ENCODE data around the gene MYRIP. TPM values are rescaled to one million over a fixed set of nuclear protein-coding genes. Genes with fewer than 3 reads are reported as not detected.

MYRIP gene
- polyA plus RNA-seq (2012; rRNA removed) = 1.1 and 1.2 TPM in 2 replicates
- 1.1 and 1.2 TPM in 2 replicates for polyA plus RNA-seq (2012; cell fraction: cytosol; rRNA removed)
- polyA plus RNA-seq (2012; cell fraction: nucleus; rRNA removed) = 1.3 and 1.6 TPM in 2 replicates

DNA sequence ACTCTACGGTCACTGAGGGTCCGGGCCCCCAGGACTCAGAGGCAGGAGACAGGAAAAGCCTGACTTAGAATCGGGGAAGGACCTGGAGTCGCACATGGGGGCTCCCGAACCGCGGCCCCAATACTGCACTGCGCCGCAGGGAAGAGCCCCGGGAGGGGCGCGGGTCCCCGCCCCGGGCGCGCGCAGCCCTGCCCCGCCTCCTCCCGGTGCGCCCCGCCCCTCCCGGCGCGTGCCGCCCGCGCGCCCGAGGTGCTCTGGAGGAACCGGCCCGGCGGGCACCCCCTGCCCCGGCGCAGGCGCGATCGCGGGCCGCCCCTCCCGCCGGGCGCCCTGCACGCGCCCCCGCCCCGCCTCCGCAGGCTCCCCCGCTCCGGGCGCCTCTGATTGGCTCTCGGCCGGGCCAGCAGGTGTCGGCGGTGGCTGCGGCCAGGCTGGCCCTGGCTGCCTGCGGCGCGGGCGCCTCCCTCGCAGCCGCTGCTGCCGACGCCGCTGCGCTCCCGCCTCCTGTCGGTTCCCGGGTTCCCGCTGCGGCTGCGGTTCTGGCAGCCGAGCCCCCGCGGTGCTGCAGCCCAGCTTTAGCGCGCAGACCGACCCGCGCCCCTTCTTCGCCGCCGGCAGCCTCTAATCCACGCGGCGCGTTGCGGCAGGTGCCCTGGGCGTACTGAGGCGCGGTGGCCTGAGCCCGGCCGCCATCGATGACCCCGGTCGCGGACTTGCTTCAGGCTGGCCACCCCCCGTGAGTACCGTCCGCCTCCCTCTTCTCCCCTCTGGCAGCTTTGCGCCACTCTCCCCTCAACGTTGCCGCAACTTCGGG lies at the start of gene MYRIP:
MYRIP (plus strand) TSS at position 429 of the 814 bp plus-strand sequence. CDS start 91,208 bp downstream, outside the sequence.
- Histone ChIP-seq H3K4me3 (ENCODE audit: low read depth in 2 of 2, low read length in 1 of 2) (peak within 1 kb of the TSS; percentile 67 to 76), H3K9me2 (no peaks in the 10 kb centered on the region), H3K9ac (no peak within 1 kb of the TSS), H3K4me2 (peak within 1 kb of the TSS; percentile 94), H3K79me2 (ENCODE audit: insufficient read depth) (no peaks in the 10 kb centered on the region), H3K27ac (ENCODE audit: low read depth in 2 of 2, low read length in 1 of 2) (peak within 1 kb of the TSS in 1 of 2 experiments; percentile 34; a peak in 1 of 4 replicates), H3K4me1 (ENCODE audit: control insufficient read depth in 1 of 2, insufficient read depth in 2 of 2, low read depth in 1 of 2, low read length in 1 of 2) (peaks cover 0 to 16% of the 10 kb centered on the region in 2 experiments; a peak in 1 of 4 replicates), H3K9me3 (no peaks in the 10 kb centered on the region), H3K27me3 (ENCODE audit: insufficient read depth) (peaks cover 16% of the 10 kb centered on the region), H4K20me1 (ENCODE audit: insufficient read depth) (no peaks in the 10 kb centered on the region), H3K36me3 (replicated peaks in 1 of 2; ENCODE audit: control insufficient read depth in 1 of 2, insufficient read depth in 2 of 2, low read length in 1 of 2) (no peaks in the 10 kb centered on the region), H2AFZ (ENCODE audit: low read depth) (peak within 1 kb of the TSS; percentile 62; the same call in 1 of the 2 replicates), H3F3A (replicated peaks; ENCODE audit: insufficient read depth) (peaks cover 19% of the 10 kb centered on the region)
- TF ChIP-seq NRF1 (IDR thresholded peaks at IDR 0.05; ENCODE audit: low read depth, low read length) = peak; percentile 47
- TF ChIP-seq, protein P1, sequence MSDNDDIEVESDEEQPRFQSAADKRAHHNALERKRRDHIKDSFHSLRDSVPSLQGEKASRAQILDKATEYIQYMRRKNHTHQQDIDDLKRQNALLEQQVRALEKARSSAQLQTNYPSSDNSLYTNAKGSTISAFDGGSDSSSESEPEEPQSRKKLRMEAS (IDR thresholded peaks at IDR 0.05; ENCODE audit: low read depth) = no peak
- peak; percentile 96 for DNase-seq
- ChIA-PET CTCF (interaction anchor here (0.6 to 1.1 kb wide), 6 partner anchors 11 to 369 kb away, joined by 3 read pairs; no protein-coding TSS in a partner anchor), POLR2A (no interaction called here)
- WGBS (ENCODE audit: low lambda C conversion rate) = 4% methylated on average over 27 of the region's 103 CpGs

GRCh38 chr3:39760325-39760724 lies 49.1 kb upstream of the MYRIP start:
- Histone ChIP-seq H3K27me3 (ENCODE audit: insufficient read depth) (no peaks in the 10 kb centered on the region), H3K9me2 (no peaks in the 10 kb centered on the region), H3K4me2 (no peak overlapping the region), H3K9ac (no peak overlapping the region), H4K20me1 (ENCODE audit: insufficient read depth) (no peaks in the 10 kb centered on the region), H3K9me3 (no peaks in the 10 kb centered on the region), H3K79me2 (ENCODE audit: insufficient read depth) (no peaks in the 10 kb centered on the region), H3K36me3 (replicated peaks in 1 of 2; ENCODE audit: control insufficient read depth in 1 of 2, insufficient read depth in 2 of 2, low read length in 1 of 2) (no peaks in the 10 kb centered on the region), H2AFZ (ENCODE audit: low read depth) (no peak overlapping the region), H3F3A (replicated peaks; ENCODE audit: insufficient read depth) (no peaks in the 10 kb centered on the region), H3K4me1 (ENCODE audit: control insufficient read depth in 1 of 2, insufficient read depth in 2 of 2, low read depth in 1 of 2, low read length in 1 of 2) (no peaks in the 10 kb centered on the region), H3K27ac (ENCODE audit: low read depth in 2 of 2, low read length in 1 of 2) (no peak overlapping the region), H3K4me3 (ENCODE audit: low read depth in 2 of 2, low read length in 1 of 2) (no peak overlapping the region)
- POLR2A ChIA-PET = no interaction called here
- TF ChIP-seq SIN3A (IDR thresholded peaks at IDR 0.05; ENCODE audit: borderline replicate concordance, low read depth, low read length) (no peak), JUND (IDR thresholded peaks at IDR 0.05) (no peak), GATA2 (CRISPR knock-in tag; IDR thresholded peaks at IDR 0.05) (no peak), USF2 (IDR thresholded peaks at IDR 0.05; ENCODE audit: borderline replicate concordance, low read depth, low read length) (no peak), NRF1 (IDR thresholded peaks at IDR 0.05; ENCODE audit: low read depth, low read length) (no peak)
- TF ChIP-seq, protein P2, sequence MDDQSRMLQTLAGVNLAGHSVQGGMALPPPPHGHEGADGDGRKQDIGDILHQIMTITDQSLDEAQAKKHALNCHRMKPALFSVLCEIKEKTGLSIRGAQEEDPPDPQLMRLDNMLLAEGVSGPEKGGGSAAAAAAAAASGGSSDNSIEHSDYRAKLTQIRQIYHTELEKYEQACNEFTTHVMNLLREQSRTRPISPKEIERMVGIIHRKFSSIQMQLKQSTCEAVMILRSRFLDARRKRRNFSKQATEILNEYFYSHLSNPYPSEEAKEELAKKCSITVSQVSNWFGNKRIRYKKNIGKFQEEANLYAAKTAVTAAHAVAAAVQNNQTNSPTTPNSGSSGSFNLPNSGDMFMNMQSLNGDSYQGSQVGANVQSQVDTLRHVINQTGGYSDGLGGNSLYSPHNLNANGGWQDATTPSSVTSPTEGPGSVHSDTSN (IDR thresholded peaks at IDR 0.05) = no peak
- WGBS (ENCODE audit: low lambda C conversion rate) = 14% methylated on average over 1 of the region's 1 CpG
- no peak for DNase-seq
- CTCF ChIA-PET = no interaction called here

Data from SK-N-SH (cell line).